SU-DHL-6 (cell line): ENCODE data around the gene NACA2.

Experiments used
- EZH2phosphoT487 ChIP-seq: fragments of 200-600 bp; sonication (generic), shearing (Covaris generic); conservative IDR thresholded peaks from 2 replicates; pipeline ENCODE4 v1.6.1; 2018; ENCODE audit warnings: mild to moderate bottlenecking, antibody characterized with exemption, low read length, moderate library complexity, mixed read lengths
- TF ChIP-seq, protein P1 (sequence below): fragments of 200-600 bp; sonication (generic); IDR thresholded peaks from one replicate; pipeline ENCODE4 v1.5.1; 2017; ENCODE audit warnings: antibody characterized with exemption, mild to moderate bottlenecking, low read length, moderate library complexity; ENCODE audit not compliant: insufficient read depth, poor library complexity, severe bottlenecking

GRCh38 chr17:61543786-61544415 is 47.1 kb downstream of the NACA2 start:
- TF ChIP-seq, protein P1, sequence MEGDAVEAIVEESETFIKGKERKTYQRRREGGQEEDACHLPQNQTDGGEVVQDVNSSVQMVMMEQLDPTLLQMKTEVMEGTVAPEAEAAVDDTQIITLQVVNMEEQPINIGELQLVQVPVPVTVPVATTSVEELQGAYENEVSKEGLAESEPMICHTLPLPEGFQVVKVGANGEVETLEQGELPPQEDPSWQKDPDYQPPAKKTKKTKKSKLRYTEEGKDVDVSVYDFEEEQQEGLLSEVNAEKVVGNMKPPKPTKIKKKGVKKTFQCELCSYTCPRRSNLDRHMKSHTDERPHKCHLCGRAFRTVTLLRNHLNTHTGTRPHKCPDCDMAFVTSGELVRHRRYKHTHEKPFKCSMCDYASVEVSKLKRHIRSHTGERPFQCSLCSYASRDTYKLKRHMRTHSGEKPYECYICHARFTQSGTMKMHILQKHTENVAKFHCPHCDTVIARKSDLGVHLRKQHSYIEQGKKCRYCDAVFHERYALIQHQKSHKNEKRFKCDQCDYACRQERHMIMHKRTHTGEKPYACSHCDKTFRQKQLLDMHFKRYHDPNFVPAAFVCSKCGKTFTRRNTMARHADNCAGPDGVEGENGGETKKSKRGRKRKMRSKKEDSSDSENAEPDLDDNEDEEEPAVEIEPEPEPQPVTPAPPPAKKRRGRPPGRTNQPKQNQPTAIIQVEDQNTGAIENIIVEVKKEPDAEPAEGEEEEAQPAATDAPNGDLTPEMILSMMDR, result no peak
- no peak for TF ChIP-seq EZH2phosphoT487
